GM23338 (cell line): ENCODE results near the gene NDE1.

Experiments
- POLR2AphosphoS5 ChIP-seq: IDR thresholded peaks from 2 replicates; pipeline ENCODE4 v1.6.1; 2016; ENCODE audit warnings: antibody characterized with exemption, low read depth
- TF ChIP-seq, protein P1 (sequence below), 2 experiments: fragments of 200-600 bp in 1 of 2; sonication (generic) in 1 of 2; conservative IDR thresholded peaks; 2 replicates each; pipeline versions ENCODE4 v1.5.1 to v1.6.1; 2016 to 2017; ENCODE audit warnings: antibody characterized with exemption in 2 of 2, low read depth in 2 of 2, mild to moderate bottlenecking in 2 of 2, moderate library complexity in 1 of 2

- TF ChIP-seq, protein P1, sequence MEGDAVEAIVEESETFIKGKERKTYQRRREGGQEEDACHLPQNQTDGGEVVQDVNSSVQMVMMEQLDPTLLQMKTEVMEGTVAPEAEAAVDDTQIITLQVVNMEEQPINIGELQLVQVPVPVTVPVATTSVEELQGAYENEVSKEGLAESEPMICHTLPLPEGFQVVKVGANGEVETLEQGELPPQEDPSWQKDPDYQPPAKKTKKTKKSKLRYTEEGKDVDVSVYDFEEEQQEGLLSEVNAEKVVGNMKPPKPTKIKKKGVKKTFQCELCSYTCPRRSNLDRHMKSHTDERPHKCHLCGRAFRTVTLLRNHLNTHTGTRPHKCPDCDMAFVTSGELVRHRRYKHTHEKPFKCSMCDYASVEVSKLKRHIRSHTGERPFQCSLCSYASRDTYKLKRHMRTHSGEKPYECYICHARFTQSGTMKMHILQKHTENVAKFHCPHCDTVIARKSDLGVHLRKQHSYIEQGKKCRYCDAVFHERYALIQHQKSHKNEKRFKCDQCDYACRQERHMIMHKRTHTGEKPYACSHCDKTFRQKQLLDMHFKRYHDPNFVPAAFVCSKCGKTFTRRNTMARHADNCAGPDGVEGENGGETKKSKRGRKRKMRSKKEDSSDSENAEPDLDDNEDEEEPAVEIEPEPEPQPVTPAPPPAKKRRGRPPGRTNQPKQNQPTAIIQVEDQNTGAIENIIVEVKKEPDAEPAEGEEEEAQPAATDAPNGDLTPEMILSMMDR (conservative IDR thresholded peaks at IDR 0.05; ENCODE audit: low read depth in 2 of 2): no peak
- TF ChIP-seq POLR2AphosphoS5: no peak
These were observed 28.6 kb upstream of the NDE1 start for GRCh38 chr16:15621456-15621855.
